IPS-18c (cell line): ENCODE measurements around the gene PSMA4.
A peak's percentile ranks its signal among the peaks of the same experiment; 100 is the strongest.
"Not testable (repeated sequence)": the region's sequence is repeated elsewhere in the genome, so short reads cannot be mapped to it uniquely, and the experiment has no call there.

ENCODE experiments used
- H3K4me3 ChIP-seq: 2 replicates; pipeline ENCODE4 v1.7.0; 2013; ENCODE audit warnings: low read depth, mild to moderate bottlenecking, low read length, moderate library complexity; ENCODE audit not compliant: insufficient read depth
- H3K9me3 ChIP-seq: one replicate; pipeline ENCODE4 v1.6.1; 2013; ENCODE audit warnings: mild to moderate bottlenecking, low read length, moderate library complexity; ENCODE audit not compliant: control insufficient read depth, insufficient read depth

PSMA4 gene

GRCh38 chr15:78540141-78540870 is at the start of gene PSMA4:
TSS of gene PSMA4 (plus strand) at chr15:78540444. CDS start at chr15:78541928, 1,484 bp downstream.
- H3K4me3 ChIP-seq = peak within 1 kb of the TSS; percentile 93
- H3K9me3 ChIP-seq = no peaks in the 10 kb centered on the region

- Histone ChIP-seq H3K9me3 (no peaks in the 10 kb centered on the region), H3K4me3 (no peak overlapping the region)
These were observed 47.4 kb upstream of the PSMA4 start for GRCh38 chr15:78492872-78493271.

- Histone ChIP-seq H3K9me3 (peaks cover 2% of the 10 kb centered on the region), H3K4me3 (no peak overlapping the region)
These were observed 38.4 kb upstream of the PSMA4 start for GRCh38 chr15:78501857-78502256.

GRCh38 chr15:78502641-78503040 is 37.6 kb upstream of the PSMA4 start:
- no peak overlapping the region for H3K4me3 ChIP-seq
- peaks cover 2% of the 10 kb centered on the region for H3K9me3 ChIP-seq

GRCh38 chr15:78506971-78507830 is 33.0 kb upstream of the PSMA4 start, which contains the start of gene HYKK:
TSS of gene HYKK (plus strand) at chr15:78507577. CDS start at chr15:78513089, 5,512 bp downstream.
- H3K4me3 ChIP-seq = peak within 1 kb of the TSS; percentile 81
- peaks cover 2% of the 10 kb centered on the region for H3K9me3 ChIP-seq

- peaks cover 2% of the 10 kb centered on the region for H3K9me3 ChIP-seq
These were observed 32.4 kb upstream of the PSMA4 start for GRCh38 chr15:78507831-78508160.

GRCh38 chr15:78508272-78508671 is 32.0 kb upstream of the PSMA4 start:
- Histone ChIP-seq H3K4me3 (peak overlapping the region; percentile 81; the same call in 1 of the 2 replicates), H3K9me3 (peaks cover 2% of the 10 kb centered on the region)

More at GRCh38 chr15:78507831-78508160, 32.4 kb upstream of the PSMA4 start:
- peak overlapping the region; percentile 81 for H3K4me3 ChIP-seq

- H3K9me3 ChIP-seq = peaks cover 2% of the 10 kb centered on the region
These were observed 30.4 kb upstream of the PSMA4 start for GRCh38 chr15:78509726-78510312.

GRCh38 chr15:78520035-78520434 is 20.2 kb upstream of the PSMA4 start:
- H3K4me3 ChIP-seq, H3K9me3 ChIP-seq: not testable (repeated sequence)

More at GRCh38 chr15:78509726-78510312, 30.4 kb upstream of the PSMA4 start:
- no peak overlapping the region for H3K4me3 ChIP-seq

GRCh38 chr15:78524230-78524629 is 16.0 kb upstream of the PSMA4 start:
- no peak overlapping the region for H3K4me3 ChIP-seq

GRCh38 chr15:78527325-78527724 is 12.9 kb upstream of the PSMA4 start:
- peaks cover 7% of the 10 kb centered on the region for H3K9me3 ChIP-seq
- H3K4me3 ChIP-seq = no peak overlapping the region

More at GRCh38 chr15:78524230-78524629, 16.0 kb upstream of the PSMA4 start:
- H3K9me3 ChIP-seq = peaks cover 7% of the 10 kb centered on the region

GRCh38 chr15:78533331-78533730 is 6.9 kb upstream of the PSMA4 start:
- no peak overlapping the region for H3K4me3 ChIP-seq
- H3K9me3 ChIP-seq = no peaks in the 10 kb centered on the region

GRCh38 chr15:78536134-78536533 is 4.1 kb upstream of the PSMA4 start:
- Histone ChIP-seq H3K9me3 (no peaks in the 10 kb centered on the region), H3K4me3 (no peak overlapping the region)

- H3K9me3 ChIP-seq = no peaks in the 10 kb centered on the region
These were observed 2.9 kb upstream of the PSMA4 start for GRCh38 chr15:78537266-78537905.

GRCh38 chr15:78538358-78538757 is 1.9 kb upstream of the PSMA4 start:
- no peak overlapping the region for H3K4me3 ChIP-seq
- no peaks in the 10 kb centered on the region for H3K9me3 ChIP-seq

More at GRCh38 chr15:78537266-78537905, 2.9 kb upstream of the PSMA4 start:
- no peak overlapping the region for H3K4me3 ChIP-seq

- H3K9me3 ChIP-seq = not testable (repeated sequence)
- H3K4me3 ChIP-seq = peak overlapping the region; percentile 93
These were observed 642 bp upstream of the PSMA4 start for GRCh38 chr15:78539464-78540140.
